HepG2 (cell line): Measurements from ENCODE around the gene TNFAIP8L3. TPM values are rescaled to one million over a fixed set of nuclear protein-coding genes. Genes with fewer than 3 reads are reported as not detected.

Source experiments
- ATAC-seq: fragments of 200-7000 bp; cut with Tn5 transposase; 3 replicates; pipeline ENCODE4 v1.9.1; 2020; ENCODE audit warnings: mild to moderate bottlenecking, moderate library complexity
- BruUV-seq: library from RNA; stranded (reverse); fragments of 400-500 nt; replicated peaks from 2 replicates; lab custom pipeline; 2021; lab: Mats Ljungman, UMichigan
- CTCF ChIA-PET: fragments of 300-600 bp; formaldehyde crosslinking; extraction: SDS; loops from one replicate; lab custom pipeline; 2021; ENCODE audit warnings: low total read pairs, inconsistent platforms, low intra/inter-chr PET ratio; lab: Yijun Ruan, JAX
- POLR2A ChIA-PET: fragments of 350-600 bp; sonication (Branson Sonifier 250); formaldehyde crosslinking; loops from one replicate; lab custom pipeline; 2020; ENCODE audit warnings: antibody characterized with exemption, inconsistent platforms; lab: Yijun Ruan, JAX
- DNase-seq: peaks from one replicate; pipeline ENCODE4 v3.0.0-alpha.2; 2015; ENCODE audit warnings: low spot score
- FAIRE-seq: peaks from 3 replicates; lab custom pipeline; 2011; peaks lifted over from hg19 to GRCh38; lab: Jason Lieb, UNC
- H2AFZ ChIP-seq: one replicate; pipeline ENCODE4 v1.6.1; 2011; ENCODE audit warnings: low read length, inconsistent platforms
- H3K27ac ChIP-seq: fragments of 300-600 bp; 3 replicates; pipeline ENCODE4 v1.8.0; 2011; ENCODE audit warnings: mixed run types, mild to moderate bottlenecking, mixed read lengths, low read length, inconsistent platforms; ENCODE audit not compliant: insufficient read depth; ENCODE audit errors: extremely low read length
- H3K27me3 ChIP-seq, 2 experiments: fragments of 200-600 bp in 1 of 2; 2 replicates in 1 of 2; 3 replicates in 1 of 2; pipeline versions ENCODE4 v1.6.0 to v1.8.0; 2011; ENCODE audit warnings: low read length in 2 of 2, mild to moderate bottlenecking in 2 of 2, moderate library complexity in 2 of 2, inconsistent platforms in 1 of 2; ENCODE audit not compliant: insufficient read depth in 2 of 2, control insufficient read depth in 1 of 2
- H3K36me3 ChIP-seq, 2 experiments: fragments of 200-600 bp in 1 of 2; replicated peaks in 1 of 2; 2 replicates in 1 of 2; 3 replicates in 1 of 2; pipeline versions ENCODE4 v1.5.1 to v1.8.0; 2011; ENCODE audit warnings: low read length in 2 of 2, inconsistent platforms in 1 of 2; ENCODE audit not compliant: insufficient read depth in 2 of 2, control insufficient read depth in 1 of 2
- H3K4me1 ChIP-seq: 2 replicates; pipeline ENCODE4 v1.5.1; 2012; ENCODE audit warnings: low read length, inconsistent platforms; ENCODE audit not compliant: insufficient read depth
- H3K4me2 ChIP-seq: 2 replicates; pipeline ENCODE4 v1.6.0; 2011; ENCODE audit warnings: low read depth, low read length, inconsistent platforms
- H3K4me3 ChIP-seq, 3 experiments: fragments of 200-600 bp in 1 of 3; sonication (generic), shearing (Covaris generic) in 1 of 3; replicated peaks in 1 of 3; 2 replicates each; pipeline ENCODE4 v1.5.1; 2011 to 2016; ENCODE audit warnings: low read length in 3 of 3, inconsistent platforms in 2 of 3, low read depth in 2 of 3, mild to moderate bottlenecking in 2 of 3, control low read depth in 1 of 3, mixed read lengths in 1 of 3; ENCODE audit not compliant: insufficient read depth in 1 of 3
- H3K79me2 ChIP-seq: one replicate; pipeline ENCODE4 v1.6.1; 2011; ENCODE audit warnings: low read length, inconsistent platforms; ENCODE audit not compliant: insufficient read depth
- H3K9ac ChIP-seq: 2 replicates; pipeline ENCODE4 v1.6.0; 2011; ENCODE audit warnings: mild to moderate bottlenecking, low read depth, low read length, inconsistent platforms; ENCODE audit not compliant: insufficient read depth
- H3K9me3 ChIP-seq: 2 replicates; pipeline ENCODE4 v1.5.1; 2012; ENCODE audit warnings: mild to moderate bottlenecking, low read length
- H4K20me1 ChIP-seq: 2 replicates; pipeline ENCODE4 v1.6.0; 2011; ENCODE audit warnings: inconsistent platforms, mild to moderate bottlenecking, low read length, moderate library complexity; ENCODE audit not compliant: insufficient read depth
- ARNTL ChIP-seq: sonication (generic); formaldehyde crosslinking; IDR thresholded peaks from 2 replicates; pipeline ENCODE4 v1.4.0; 2020; ENCODE audit warnings: mild to moderate bottlenecking, missing genetic modification reagents
- ATRX ChIP-seq: sonication (generic); formaldehyde crosslinking; IDR thresholded peaks from 2 replicates; pipeline ENCODE4 v1.4.0; 2020; ENCODE audit warnings: missing genetic modification reagents, borderline replicate concordance
- DPF2 ChIP-seq: sonication (generic); formaldehyde crosslinking; IDR thresholded peaks from 2 replicates; pipeline ENCODE4 v1.4.0; 2020; ENCODE audit warnings: mild to moderate bottlenecking, low read depth, missing genetic modification reagents, borderline replicate concordance
- GFI1 ChIP-seq: sonication (generic); formaldehyde crosslinking; IDR thresholded peaks from 2 replicates; pipeline ENCODE4 v1.5.0; 2020; ENCODE audit warnings: missing genetic modification reagents, mild to moderate bottlenecking, borderline replicate concordance
- KDM5B ChIP-seq: sonication (generic); formaldehyde crosslinking; IDR thresholded peaks from 2 replicates; pipeline ENCODE4 v1.4.0; 2020; ENCODE audit warnings: missing genetic modification reagents, mild to moderate bottlenecking, borderline replicate concordance
- MATR3 ChIP-seq: sonication (generic); formaldehyde crosslinking; IDR thresholded peaks from 2 replicates; pipeline ENCODE4 v1.4.0; 2020; ENCODE audit warnings: missing genetic modification reagents
- ZFY ChIP-seq: sonication (generic); formaldehyde crosslinking; IDR thresholded peaks from 2 replicates; pipeline ENCODE4 v1.4.0; 2020; ENCODE audit warnings: missing genetic modification reagents
- ZNF143 ChIP-seq: sonication (generic); formaldehyde crosslinking; IDR thresholded peaks from 2 replicates; pipeline ENCODE4 v1.4.0; 2020; ENCODE audit warnings: missing genetic modification reagents
- ZNF557 ChIP-seq: sonication (generic); formaldehyde crosslinking; IDR thresholded peaks from 2 replicates; pipeline ENCODE4 v1.4.0; 2020; ENCODE audit warnings: missing genetic modification reagents
- ZNF598 ChIP-seq: sonication (generic); formaldehyde crosslinking; IDR thresholded peaks from 2 replicates; pipeline ENCODE4 v1.5.1; 2020; ENCODE audit warnings: mild to moderate bottlenecking, missing genetic modification reagents, borderline replicate concordance
- ZNF773 ChIP-seq: sonication (generic); formaldehyde crosslinking; IDR thresholded peaks from 2 replicates; pipeline ENCODE4 v1.4.0; 2020; ENCODE audit warnings: missing genetic modification reagents, borderline replicate concordance
- WGBS: methylation state at CpG from one replicate; pipeline ENCODE4 v1.1.6; 2017; ENCODE audit warnings: low lambda C conversion rate; 5-methylcytosine and 5-hydroxymethylcytosine counted together
- in situ Hi-C: cut with HindIII; loops from 2 replicates; pipeline ENCODE4 v1.10.0; 2017; ENCODE audit warnings: low pct_unique_long_range_greater_than_20kb; ENCODE audit not compliant: extremely low pct_ligation_motif_present
- intact Hi-C: fragments of 100-400 bp; cut with micrococcal nuclease; formaldehyde crosslinking; loops from one replicate; pipeline ENCODE4 v1.10.0; 2022; ENCODE audit not compliant: unreplicated experiment
- polyA plus RNA-seq, 8 experiments: library from polyadenylated mRNA; depleted of rRNA in 3 of 8; stranded (reverse) in 7 of 8; unstranded in 1 of 8; fragments of >200 nt; fragmentation: Illumina TruSeq in 4 of 8; extraction: Trizol in 4 of 8; gene quantifications; 2 replicates each; pipeline versions ENCODE4 v1.2.1 to v1.2.3, GENCODE V29; 2011 to 2016; ENCODE audit warnings: low read depth in 4 of 8, missing spikeins in 1 of 8, mixed read lengths in 1 of 8; ENCODE audit not compliant: insufficient read depth in 1 of 8
- total RNA-seq, 5 experiments: library from RNA; depleted of rRNA; stranded (reverse); fragments of >200 nt; fragmentation: Illumina TruSeq; extraction: Trizol; gene quantifications; 2 replicates each; pipeline ENCODE4 v1.2.3, GENCODE V29; 2016; ENCODE audit warnings: low read depth in 1 of 5
- TF ChIP-seq, protein P1 (sequence below): IDR thresholded peaks from 2 replicates; pipeline ENCODE4 v1.6.1; 2012; ENCODE audit warnings: low read depth, low read length, improper control_type of control experiment
- TF ChIP-seq, protein P2 (sequence below): sonication (generic); formaldehyde crosslinking; IDR thresholded peaks from 2 replicates; pipeline ENCODE4 v1.8.0; 2022; ENCODE audit warnings: mild to moderate bottlenecking, missing genetic modification reagents, moderate library complexity
- TF ChIP-seq, protein P3 (sequence below): sonication (generic); formaldehyde crosslinking; IDR thresholded peaks from 2 replicates; pipeline ENCODE4 v1.4.0; 2020; ENCODE audit warnings: missing genetic modification reagents, borderline replicate concordance
- TF ChIP-seq, protein P4 (sequence below): sonication (generic); formaldehyde crosslinking; IDR thresholded peaks from 2 replicates; pipeline ENCODE4 v1.8.1; 2023; ENCODE audit warnings: mild to moderate bottlenecking, missing genetic modification reagents
- TF ChIP-seq, protein P5 (sequence below): sonication (generic); formaldehyde crosslinking; conservative IDR thresholded peaks from 2 replicates; pipeline ENCODE4 v1.4.0; 2020; ENCODE audit warnings: missing genetic modification reagents

TNFAIP8L3 gene
- total and polyA plus RNA-seq, 2 of the 13 experiments (the other 11 are each of a cell fraction or from before 2014, with no cell fraction given) = 0.15 to 4.0 TPM

DNA sequence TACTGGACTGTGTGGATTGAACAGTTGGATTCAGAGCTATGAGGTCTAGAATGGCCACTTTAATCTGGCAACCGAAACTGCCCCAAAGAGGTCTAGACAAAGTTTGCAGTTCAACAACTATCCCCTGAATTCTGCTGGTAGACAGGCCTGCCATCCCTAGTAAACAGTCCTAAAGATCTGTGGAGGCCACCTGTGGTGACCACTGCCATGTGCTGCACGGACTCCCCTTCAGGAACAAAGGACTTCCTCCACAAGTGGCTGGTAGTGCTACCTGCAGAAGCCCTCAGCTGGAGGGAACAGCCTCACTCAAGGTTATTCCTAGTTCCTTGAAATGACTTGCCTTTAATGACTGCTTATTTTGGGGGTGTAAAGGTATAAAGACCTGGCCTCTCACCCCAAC lies 6.1 kb downstream of the TNFAIP8L3 start (continued):
- no peak for TF ChIP-seq ATRX (CRISPR knock-in tag)
- TF ChIP-seq, protein P1, sequence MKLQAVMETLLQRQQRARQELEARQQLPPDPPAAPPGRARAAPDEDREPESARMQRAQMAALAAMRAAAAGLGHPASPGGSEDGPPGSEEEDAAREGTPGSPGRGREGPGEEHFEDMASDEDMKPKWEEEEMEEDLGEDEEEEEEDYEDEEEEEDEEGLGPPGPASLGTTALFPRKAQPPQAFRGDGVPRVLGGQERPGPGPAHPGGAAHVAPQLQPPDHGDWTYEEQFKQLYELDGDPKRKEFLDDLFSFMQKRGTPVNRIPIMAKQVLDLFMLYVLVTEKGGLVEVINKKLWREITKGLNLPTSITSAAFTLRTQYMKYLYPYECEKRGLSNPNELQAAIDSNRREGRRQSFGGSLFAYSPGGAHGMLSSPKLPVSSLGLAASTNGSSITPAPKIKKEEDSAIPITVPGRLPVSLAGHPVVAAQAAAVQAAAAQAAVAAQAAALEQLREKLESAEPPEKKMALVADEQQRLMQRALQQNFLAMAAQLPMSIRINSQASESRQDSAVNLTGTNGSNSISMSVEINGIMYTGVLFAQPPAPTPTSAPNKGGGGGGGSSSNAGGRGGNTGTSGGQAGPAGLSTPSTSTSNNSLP = no peak

DNA sequence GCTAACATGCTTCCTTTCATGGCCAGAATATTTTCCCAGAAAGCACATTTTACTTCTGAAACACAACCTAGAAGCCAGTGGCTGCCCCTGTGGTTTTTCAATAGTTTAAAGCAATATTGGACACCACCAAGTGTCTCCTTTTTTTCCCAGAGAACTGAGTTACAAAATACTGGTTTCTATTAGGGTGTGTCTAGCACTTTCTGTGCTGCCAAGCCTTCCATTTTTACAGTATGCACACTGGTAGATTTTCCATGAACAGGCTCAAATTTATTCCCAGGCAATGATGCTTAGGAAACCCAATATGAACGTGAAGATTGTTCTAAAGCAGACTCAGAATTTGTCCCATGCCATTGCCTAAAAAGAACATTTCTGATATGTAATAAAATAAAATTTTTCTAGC lies 7.2 kb downstream of the TNFAIP8L3 start:
- Histone ChIP-seq H3K4me3 (no peak overlapping the region), H3K4me2 (no peak overlapping the region), H2AFZ (no peak overlapping the region), H3K9ac (no peak overlapping the region), H4K20me1 (no peaks in the 10 kb centered on the region), H3K79me2 (no peaks in the 10 kb centered on the region), H3K9me3 (no peaks in the 10 kb centered on the region), H3K4me1 (peaks cover 5% of the 10 kb centered on the region), H3K36me3 (no peaks in the 10 kb centered on the region; a peak in 1 of 5 replicates), H3K27ac (no peak overlapping the region), H3K27me3 (no peaks in the 10 kb centered on the region)
- no peak for ATAC-seq
- in situ Hi-C loops = no loop called here
- CTCF ChIA-PET = no interaction called here
- 97% methylated on average over 1 of the region's 1 CpG for WGBS
- intact Hi-C loops = no loop called here
- POLR2A ChIA-PET = no interaction called here
- no peak for DNase-seq
- no TSS peak for BruUV-seq
- no peak for FAIRE-seq
- TF ChIP-seq, protein P2, sequence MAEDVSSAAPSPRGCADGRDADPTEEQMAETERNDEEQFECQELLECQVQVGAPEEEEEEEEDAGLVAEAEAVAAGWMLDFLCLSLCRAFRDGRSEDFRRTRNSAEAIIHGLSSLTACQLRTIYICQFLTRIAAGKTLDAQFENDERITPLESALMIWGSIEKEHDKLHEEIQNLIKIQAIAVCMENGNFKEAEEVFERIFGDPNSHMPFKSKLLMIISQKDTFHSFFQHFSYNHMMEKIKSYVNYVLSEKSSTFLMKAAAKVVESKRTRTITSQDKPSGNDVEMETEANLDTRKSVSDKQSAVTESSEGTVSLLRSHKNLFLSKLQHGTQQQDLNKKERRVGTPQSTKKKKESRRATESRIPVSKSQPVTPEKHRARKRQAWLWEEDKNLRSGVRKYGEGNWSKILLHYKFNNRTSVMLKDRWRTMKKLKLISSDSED (CRISPR knock-in tag) = no peak
- TF ChIP-seq ZNF143 (CRISPR knock-in tag) (no peak), ZNF557 (CRISPR knock-in tag) (no peak), KDM5B (CRISPR knock-in tag) (no peak), ZNF598 (CRISPR knock-in tag) (no peak), ZNF773 (CRISPR knock-in tag) (no peak), MATR3 (CRISPR knock-in tag) (no peak), DPF2 (CRISPR knock-in tag) (no peak), GFI1 (CRISPR knock-in tag) (no peak), ARNTL (CRISPR knock-in tag) (no peak), ZFY (CRISPR knock-in tag) (no peak)
- TF ChIP-seq, protein P3, sequence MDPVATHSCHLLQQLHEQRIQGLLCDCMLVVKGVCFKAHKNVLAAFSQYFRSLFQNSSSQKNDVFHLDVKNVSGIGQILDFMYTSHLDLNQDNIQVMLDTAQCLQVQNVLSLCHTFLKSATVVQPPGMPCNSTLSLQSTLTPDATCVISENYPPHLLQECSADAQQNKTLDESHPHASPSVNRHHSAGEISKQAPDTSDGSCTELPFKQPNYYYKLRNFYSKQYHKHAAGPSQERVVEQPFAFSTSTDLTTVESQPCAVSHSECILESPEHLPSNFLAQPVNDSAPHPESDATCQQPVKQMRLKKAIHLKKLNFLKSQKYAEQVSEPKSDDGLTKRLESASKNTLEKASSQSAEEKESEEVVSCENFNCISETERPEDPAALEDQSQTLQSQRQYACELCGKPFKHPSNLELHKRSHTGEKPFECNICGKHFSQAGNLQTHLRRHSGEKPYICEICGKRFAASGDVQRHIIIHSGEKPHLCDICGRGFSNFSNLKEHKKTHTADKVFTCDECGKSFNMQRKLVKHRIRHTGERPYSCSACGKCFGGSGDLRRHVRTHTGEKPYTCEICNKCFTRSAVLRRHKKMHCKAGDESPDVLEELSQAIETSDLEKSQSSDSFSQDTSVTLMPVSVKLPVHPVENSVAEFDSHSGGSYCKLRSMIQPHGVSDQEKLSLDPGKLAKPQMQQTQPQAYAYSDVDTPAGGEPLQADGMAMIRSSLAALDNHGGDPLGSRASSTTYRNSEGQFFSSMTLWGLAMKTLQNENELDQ = no peak
- TF ChIP-seq, protein P4, sequence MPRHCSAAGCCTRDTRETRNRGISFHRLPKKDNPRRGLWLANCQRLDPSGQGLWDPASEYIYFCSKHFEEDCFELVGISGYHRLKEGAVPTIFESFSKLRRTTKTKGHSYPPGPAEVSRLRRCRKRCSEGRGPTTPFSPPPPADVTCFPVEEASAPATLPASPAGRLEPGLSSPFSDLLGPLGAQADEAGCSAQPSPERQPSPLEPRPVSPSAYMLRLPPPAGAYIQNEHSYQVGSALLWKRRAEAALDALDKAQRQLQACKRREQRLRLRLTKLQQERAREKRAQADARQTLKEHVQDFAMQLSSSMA (CRISPR knock-in tag) = no peak
- TF ChIP-seq, protein P5, sequence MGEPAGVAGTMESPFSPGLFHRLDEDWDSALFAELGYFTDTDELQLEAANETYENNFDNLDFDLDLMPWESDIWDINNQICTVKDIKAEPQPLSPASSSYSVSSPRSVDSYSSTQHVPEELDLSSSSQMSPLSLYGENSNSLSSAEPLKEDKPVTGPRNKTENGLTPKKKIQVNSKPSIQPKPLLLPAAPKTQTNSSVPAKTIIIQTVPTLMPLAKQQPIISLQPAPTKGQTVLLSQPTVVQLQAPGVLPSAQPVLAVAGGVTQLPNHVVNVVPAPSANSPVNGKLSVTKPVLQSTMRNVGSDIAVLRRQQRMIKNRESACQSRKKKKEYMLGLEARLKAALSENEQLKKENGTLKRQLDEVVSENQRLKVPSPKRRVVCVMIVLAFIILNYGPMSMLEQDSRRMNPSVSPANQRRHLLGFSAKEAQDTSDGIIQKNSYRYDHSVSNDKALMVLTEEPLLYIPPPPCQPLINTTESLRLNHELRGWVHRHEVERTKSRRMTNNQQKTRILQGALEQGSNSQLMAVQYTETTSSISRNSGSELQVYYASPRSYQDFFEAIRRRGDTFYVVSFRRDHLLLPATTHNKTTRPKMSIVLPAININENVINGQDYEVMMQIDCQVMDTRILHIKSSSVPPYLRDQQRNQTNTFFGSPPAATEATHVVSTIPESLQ (CRISPR knock-in tag) = no peak
